Inflammatory macrophage treated with lipopolysaccharide for 4 hours (primary cell): ENCODE measurements around the gene ATP4A.

Experiments
- DNase-seq: peaks from one replicate; pipeline ENCODE4 v3.0.0-alpha.2; 2020

The ATP4A gene

GRCh38 chr19:35522745-35523327 is 40.6 kb downstream of the ATP4A start:
- no peak for DNase-seq

GRCh38 chr19:35521124-35521743 is 42.2 kb downstream of the ATP4A start:
- DNase-seq: no peak

- no peak for DNase-seq
These were observed 44.2 kb downstream of the ATP4A start for GRCh38 chr19:35519291-35519690.

DNA sequence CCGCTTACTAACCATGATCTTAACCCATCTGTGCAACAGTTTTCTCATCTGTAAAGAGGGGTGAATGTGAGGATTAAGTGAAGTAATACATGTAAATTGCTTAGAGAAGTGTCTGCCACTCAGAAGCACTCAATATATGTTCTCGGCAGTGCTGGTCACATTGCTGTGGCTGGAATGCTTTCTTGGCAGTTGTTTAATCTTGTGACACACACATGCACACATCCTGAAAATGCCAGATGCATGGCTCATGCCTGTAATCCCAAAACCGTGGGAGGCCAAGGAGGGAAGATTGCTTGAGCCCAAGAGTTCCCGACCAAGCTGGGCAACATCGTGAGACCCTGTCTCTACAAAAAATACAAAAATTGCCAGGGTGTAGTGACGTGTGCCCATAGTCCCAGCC is 45.1 kb downstream of the ATP4A start:
- DNase-seq: no peak

GRCh38 chr19:35517342-35517741 is 46.1 kb downstream of the ATP4A start:
- no peak for DNase-seq

DNA sequence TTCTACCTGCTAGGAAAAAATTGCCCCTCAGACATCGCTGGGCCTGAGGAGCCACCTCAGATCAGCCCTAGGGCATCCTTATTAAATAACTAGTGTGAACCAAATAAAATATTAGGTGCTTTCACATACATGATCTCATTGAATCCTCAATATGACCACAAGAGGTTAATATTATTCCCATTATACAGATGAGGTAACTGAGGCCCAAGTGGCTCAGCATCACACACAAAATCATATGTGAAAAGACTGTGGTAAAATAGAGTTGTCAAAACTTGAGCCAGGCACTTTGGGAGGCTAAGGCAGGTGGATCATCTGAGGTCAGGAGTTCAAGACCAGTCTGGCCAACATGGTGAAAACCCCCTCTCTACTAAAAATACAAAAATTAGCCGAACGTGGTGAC is 47.1 kb downstream of the ATP4A start:
- no peak for DNase-seq

DNA sequence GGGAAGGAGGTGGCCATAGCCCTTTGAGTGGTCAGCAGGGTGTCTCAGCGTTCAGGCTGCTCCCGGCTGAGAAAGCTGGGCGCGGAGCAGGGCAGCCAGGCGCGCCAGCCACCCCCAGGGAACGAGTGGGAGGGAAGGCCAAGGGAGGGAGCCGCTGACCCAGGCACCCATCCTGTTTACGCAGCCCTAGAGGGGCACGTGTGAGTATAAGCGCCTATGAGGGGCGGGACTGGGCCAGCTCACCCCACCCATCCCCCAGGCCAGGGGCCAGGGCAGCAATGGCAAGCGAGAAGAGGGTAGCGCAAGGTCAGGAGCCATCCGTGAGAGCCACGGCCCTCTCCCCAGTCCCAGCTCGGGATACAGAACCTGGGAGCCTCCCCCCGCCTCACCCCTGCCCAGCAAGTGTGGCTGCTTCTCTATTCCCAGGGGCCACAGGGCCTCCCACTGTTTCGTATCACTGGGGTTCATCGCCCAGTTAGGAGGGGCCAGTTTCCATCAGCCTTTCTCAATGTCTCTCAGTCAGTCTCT is 49.1 kb downstream of the ATP4A start:
- no peak for DNase-seq

DNA sequence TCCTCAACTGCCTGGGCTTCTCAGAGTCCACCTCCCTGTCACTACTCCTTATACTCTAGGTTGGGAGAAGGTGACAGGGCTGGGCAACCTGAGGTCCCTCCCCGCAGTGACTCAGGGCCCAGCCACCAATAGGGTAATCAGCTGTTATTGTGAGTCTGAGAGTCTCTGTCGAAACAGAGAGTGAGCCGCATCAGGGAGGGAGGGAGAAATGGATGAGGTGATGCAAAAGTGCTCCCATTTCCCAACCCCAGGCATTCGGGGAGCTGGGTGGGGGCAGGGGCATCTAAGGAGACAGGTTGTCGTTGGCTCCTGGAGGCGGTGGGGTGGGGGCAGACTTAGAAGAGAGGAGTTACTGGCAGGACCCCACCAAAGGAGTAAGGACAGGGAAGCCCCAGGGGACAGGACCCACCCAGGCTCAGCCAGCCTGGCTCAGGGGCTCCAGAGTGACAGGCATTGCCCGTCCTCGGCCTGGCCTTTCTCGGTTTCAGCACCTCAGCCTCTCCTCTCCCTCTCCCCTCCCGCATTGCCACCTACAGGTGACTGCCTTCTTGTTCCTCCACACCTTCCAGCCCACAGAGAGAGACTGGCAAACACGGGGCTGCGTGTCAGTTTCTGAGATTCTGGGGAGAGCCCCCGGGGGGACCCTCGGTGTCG is 49.7 kb downstream of the ATP4A start, which contains the start of gene DMKN:
Gene DMKN (minus strand): TSS at position 22 of the 654 bp plus-strand sequence. CDS start 174 bp downstream, outside the sequence.
- no peak for DNase-seq

GRCh38 chr19:35512831-35513627 is 50.4 kb downstream of the ATP4A start:
- no peak for DNase-seq

- no peak for DNase-seq
These were observed 52.1 kb downstream of the ATP4A start for GRCh38 chr19:35511337-35511736.

DNA sequence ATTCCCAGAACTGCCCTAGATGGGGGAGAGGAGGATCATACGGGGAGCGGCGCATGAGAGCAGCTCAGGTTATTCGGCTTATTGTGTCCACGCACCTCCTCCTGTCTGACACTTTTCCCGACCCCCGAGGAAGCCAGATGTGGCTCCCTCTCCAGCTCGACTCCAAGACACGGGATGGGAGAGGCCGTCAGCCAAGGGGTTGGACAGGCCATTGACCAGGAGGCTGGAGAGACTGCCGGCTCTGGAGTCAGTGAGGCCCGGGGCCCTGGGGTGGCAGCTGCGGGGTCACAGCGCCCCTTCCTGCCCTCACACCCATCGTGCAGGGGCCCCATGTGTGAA is 52.9 kb downstream of the ATP4A start:
- no peak for DNase-seq

GRCh38 chr19:35509861-35510625 is 53.4 kb downstream of the ATP4A start:
- DNase-seq: peak; percentile 49

- DNase-seq: no peak
These were observed 54.3 kb downstream of the ATP4A start for GRCh38 chr19:35509018-35509652.

GRCh38 chr19:35508129-35508528 is 55.3 kb downstream of the ATP4A start:
- DNase-seq: no peak

- no peak for DNase-seq
These were observed 55.9 kb downstream of the ATP4A start for GRCh38 chr19:35507561-35507960.

GRCh38 chr19:35506011-35506410 is 57.4 kb downstream of the ATP4A start:
- DNase-seq: no peak

- DNase-seq: no peak
These were observed 60.7 kb downstream of the ATP4A start for GRCh38 chr19:35502751-35503150.

DNA sequence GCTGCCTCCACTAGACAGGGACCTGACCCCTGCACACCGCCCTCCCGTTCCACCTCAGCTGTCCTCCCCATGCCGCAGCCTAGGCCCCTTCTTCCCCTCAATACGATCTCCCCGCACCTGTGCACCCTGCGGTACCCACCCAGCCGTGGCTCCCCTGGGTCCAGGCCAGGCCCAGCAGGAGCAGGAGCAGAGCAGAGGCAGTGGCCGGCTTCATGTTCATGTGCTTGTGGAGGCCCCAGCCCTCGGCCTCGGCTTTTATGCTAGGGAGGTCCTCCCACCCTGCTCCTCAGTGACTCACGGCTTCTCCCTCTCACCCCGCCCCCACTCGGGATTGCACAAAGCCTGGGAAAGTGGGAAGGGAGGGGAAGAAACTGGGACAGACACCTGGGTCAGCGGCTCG is 61.8 kb downstream of the ATP4A start:
- no peak for DNase-seq

GRCh38 chr19:35500611-35501010 is 62.8 kb downstream of the ATP4A start:
- DNase-seq: no peak
